H4 (cell line): ENCODE measurements around the gene WDFY3. TPM values are rescaled to one million over a fixed set of nuclear protein-coding genes. Genes with fewer than 3 reads are reported as not detected.
A peak's percentile ranks its signal among the peaks of the same experiment; 100 is the strongest.

Experiments used
- DNase-seq: peaks from one replicate; pipeline ENCODE4 v3.0.0-alpha.2; 2015; ENCODE audit warnings: low spot score
- total RNA-seq: library from RNA; depleted of rRNA; stranded (reverse); fragments of >200 nt; shearing (Covaris generic); gene quantifications from 2 replicates; pipeline ENCODE4 v1.2.3, GENCODE V29; 2014

WDFY3 gene
- total RNA-seq, 1 experiment from 2014 or later, result 13.9 TPM

DNA sequence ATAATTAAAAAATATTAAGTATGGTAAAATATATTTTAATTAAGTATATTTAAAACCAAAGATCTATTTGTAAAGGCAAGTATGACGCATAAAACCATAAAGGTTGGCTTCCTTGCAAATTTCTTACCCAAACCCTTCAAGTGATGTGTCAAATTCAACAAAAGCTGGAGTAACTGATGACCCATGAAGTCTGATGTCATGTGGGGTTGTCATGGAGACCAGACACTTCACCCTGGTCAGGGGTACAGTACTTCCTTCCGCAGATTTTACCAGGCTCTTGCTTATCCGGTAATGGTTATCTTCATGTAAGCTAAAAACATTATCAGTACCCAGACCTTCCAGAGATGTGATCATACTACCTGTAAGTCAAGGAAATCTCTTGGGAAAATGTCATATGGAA lies 170.1 kb downstream of the WDFY3 start:
- DNase-seq, result no peak

DNA sequence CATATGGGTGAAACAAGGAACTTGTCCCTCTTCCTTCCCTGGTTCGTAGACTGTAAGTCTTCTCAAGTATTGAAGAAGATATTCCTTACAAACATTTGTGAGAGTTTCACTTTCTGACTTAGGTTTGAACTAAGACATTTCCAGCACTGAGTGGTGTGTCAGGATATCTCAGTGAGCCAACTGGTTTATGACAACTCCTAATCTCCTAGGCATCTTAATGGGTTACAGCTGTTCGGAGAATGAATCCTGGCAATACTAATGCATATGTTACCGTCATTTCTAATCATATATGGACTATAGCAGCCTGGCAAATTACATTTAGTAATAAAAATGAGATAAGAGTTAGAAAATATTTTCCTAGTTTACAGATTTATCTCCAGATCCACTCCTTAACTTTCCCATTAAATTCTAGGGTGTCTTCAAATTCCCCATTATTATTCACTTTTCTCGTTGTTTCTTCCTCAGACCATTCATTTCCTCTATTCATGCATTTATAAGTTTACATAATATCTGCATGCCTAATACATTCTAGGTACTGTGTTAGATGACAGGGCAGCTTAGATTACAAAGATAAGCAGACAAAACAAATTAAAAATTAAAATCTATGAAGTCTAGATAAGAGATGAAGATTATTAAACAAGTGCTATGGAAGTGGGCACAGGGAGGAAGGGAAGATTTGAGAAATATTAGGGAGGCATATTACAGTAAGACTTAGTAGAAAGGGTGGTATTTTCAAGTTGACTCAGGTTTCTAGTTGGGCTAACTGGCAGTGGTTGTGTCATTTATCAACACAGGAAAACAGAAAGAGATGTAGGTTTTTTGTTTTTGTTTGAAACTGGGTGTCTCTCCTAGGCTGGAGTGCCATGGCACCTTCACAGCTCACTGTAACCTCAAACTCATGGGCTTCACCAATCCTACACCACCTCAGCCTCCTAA lies 173.9 kb downstream of the WDFY3 start:
- DNase-seq, result no peak

DNA sequence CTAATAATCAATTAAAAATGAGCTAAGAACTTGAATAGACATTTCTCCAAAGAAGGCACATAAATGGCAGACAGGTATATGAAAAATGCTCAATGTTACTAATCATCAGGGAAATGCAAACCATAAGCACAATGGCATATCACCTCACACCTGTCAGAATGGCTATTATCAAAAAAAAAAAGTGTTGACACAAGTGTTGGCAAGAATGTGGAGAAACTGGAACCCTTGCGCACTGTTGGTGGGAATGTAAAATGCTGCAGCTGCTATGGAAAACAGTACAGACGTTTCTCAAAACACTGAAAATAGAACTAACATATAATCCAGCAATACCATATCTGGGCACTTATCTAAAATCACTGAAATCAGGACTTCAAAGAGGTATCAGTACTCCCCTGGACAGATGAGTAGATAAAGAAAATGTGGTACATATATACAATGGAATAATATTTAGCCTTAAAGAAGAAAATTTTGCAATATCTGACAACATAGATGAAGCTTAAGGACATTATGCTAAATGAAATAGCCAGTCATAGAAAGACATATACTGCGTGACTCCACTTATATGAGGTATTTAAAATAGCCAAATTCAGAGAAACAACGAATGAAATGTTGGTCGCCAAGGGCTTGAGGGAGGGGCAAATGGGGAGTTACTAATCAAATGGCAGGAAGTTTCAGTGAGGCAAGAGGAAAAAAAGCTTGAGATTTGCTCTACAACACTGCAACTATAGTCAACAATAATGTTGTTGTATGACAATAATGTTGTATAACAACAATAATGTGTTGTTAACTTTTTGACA lies 175.5 kb downstream of the WDFY3 start:
- no peak for DNase-seq

DNA sequence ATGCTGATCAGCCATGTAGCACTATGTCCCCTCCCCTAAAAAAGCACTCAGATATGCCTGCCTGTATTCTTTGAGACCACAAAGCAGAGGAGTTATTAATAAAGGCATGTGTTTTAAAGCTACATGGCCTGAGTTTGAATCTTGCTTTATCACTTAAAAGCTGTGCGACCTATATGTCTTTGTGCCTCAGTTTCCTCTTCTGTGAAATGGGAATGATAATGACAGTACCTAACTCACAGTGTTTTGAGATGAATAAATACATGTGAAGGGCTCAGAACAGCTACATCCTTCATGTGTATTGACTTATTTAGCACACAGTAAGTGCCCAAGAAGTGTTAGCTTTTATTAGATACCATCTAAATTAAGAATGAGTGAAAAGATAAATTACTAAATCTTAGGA lies 180.0 kb downstream of the WDFY3 start:
- no peak for DNase-seq

DNA sequence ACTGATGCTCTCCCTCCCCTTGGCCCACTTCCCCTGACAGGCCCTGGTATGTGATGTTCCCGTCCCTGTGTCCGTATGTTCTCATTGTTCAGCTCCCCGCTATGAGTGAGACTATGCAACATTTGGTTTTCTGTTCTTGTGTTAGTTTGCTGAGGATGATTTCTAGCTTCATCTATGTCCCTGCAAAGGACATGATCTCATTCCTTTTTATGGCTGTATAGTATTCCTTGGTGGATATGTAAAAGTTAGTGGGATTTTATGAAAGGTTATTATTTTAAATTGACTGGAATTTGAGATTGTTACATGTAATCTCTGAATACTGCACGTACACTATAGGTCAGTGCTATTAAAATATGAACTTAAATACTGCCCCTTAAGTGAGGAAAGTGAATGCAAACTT lies 184.0 kb downstream of the WDFY3 start:
- DNase-seq, result no peak

DNA sequence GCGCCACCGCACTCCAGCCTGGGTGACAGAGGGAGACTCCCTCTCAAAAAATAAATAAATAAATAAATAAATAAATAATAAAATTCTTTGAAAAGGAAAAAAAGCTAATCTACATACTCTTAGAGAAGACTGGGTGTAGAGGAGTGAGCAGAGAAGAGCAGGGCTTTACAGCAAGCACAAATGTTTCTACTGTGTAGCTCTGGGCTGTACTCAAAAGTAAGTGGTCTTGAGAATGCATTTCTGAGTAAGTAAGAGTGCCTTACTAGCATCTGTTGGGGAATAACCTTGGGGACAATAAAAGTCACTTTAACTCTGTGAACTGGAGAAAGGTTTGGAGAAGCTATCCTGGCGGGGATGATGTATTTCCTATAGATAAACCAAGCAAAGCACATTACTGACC lies 185.8 kb downstream of the WDFY3 start:
- no peak for DNase-seq

DNA sequence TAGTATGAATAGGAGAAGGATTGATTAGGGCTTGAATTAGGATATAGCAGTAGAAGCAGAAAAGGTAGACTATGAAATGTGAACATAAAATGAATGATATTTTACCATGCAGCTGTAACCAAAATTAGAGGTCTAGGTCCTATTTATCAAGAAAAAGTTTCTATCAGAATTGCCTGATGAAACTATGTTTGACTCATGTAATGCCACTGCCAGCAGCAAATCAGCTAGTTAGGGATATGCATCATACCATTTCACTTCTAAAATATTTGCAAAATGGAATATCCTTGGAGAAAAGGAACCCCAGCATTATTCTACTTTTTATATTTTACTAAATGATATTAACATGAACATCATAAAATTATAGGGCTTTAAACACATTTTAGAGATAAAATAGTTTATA lies 188.4 kb downstream of the WDFY3 start:
- DNase-seq, result no peak

DNA sequence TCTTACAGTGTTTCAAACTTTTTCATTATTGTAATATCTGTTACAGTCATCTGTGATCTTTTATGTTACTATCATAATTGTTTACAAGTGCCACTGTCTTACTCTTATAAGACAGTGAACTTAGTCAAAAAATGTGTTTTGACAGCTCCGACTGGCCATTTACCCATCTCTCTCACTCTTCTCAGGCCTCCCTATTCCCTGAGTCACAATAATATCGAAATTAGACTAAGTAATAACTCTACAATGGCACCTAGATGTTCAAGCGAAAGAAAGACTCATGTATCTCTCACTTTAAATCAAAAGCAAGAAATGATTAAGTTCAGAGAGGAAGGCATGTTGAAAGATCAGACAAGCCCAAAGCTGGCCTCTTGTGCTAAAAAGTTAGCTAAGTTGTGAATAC lies 199.3 kb downstream of the WDFY3 start:
- no peak for DNase-seq

DNA sequence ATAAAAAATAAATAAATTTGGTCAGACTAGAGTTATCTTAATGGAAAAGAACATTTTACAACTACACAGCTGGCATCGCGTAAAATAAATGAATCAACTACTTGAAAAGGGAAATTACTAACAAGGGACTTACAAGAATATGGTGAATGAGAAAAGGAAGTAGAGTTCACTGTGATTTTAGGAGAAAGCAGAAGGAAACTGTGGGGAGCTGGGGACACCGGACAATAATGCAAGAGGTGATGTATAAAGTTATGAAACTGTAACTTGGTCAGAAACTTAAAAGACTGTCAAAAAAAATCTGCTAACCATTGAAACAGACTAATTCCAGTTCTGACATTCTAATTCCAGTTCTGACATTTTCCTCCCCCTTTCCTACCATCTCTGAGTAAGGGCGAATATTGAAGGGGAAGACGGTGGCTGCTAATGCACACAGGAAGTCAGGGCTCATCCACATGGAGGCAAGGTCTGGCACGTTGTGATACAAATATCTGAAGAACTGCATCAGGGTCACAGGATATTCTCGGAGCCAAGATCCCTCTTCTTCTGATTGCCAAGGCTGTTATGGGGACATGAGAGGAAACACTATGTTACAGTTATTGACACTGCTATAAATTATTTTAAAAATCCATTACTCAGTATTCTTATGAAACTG lies 213.0 kb downstream of the WDFY3 start:
- DNase-seq, result no peak

DNA sequence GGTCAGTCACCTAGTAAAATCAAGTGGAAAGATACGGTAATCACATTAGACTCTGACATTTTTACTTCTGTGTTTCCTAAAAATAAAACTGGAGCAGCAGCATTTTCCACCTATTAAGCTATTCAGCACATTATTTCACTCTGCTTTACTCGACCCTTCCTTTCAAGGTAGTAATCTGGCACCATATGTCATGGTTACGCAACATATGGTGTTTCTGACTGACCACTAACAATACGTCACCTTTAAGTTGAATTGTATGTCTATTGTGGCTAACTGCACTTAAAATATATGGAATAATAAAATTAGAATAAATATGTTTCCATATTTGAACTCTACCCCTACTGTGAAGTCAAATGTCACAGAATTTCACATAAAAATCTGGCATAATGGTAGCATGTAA lies 214.8 kb downstream of the WDFY3 start:
- no peak for DNase-seq

DNA sequence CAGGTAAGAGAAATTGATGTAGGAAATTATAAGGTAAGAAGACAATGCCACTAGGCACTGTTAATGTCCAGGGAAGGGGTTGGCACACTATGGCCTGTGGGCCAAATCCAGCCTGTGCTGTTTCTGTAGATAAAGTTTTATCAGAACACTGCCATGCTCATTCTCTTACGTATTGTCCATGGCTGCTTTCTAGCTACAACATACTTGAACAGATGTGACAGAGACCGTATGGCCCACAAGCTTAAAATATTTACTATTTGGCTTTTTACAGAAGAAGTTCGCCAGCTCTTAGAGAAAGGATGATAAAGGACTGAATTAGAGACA lies 215.6 kb downstream of the WDFY3 start:
- DNase-seq, result no peak

DNA sequence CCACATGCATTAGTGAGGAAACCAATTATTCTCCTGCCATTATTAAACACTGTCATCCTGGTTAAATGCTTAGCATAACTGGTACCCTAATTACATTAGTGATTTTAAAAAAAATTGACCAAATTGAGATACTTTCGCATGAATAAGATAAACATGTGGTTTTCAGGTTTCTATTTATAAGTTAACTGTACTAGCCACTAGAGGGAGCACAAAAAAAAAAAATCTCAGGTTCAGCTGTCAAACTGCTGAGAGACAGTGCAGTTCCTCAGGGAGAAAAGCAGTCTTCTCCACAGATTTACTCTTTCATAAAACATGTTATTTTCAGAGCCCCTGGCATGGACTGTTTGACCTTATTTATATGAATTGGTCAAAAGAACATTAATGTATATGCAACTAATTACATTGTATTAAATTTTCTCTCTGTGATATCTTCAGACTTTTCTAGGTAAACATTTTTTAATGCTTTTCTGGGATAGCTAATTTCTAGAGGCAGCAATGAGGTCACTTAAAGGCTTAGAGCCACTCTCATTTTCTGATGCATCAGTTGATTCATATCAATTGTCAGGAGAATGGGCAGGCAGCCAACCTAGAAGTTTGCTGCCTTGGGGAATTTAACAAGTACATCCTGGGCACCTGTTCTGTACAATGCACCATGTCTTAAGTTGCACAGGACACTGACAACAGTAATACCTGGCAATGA lies 216.1 kb downstream of the WDFY3 start:
- peak; percentile 31 for DNase-seq

DNA sequence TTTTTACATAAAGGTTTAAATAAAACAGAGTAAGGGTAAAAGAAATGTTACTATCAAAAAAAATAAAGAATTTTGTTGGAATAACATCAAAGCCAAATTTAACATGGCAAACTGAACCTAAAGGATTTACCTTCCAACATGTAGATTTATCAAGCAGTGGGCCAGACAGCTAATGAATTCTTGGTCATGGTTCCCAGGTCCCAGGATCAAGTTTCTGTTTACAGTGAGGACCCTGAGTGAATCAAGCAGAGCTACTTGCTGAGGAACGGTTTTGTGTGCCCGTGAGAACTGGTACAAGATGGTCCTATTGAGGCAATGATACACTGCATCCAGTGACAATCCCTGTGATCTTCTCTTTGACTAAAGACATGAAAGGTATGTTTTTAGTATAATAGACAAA lies 226.4 kb downstream of the WDFY3 start:
- DNase-seq, result no peak

DNA sequence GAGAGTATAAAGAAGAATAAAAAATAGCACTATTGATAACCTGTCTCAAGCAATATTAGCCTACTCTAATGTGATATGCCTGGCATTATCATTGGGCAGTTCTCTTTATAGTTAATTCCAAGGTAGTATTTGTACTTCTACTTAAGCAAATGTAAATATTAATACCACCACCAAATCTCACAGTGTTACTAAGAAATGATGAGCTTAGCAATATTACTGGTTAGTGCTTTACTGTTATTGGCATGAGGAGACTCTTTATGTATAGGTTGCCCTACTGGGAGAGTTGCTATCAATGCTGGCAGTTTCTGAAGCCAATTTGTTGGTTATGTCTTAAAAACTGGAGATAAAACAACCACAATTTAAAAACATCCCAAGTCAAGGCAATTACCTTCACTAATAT lies 227.9 kb downstream of the WDFY3 start:
- DNase-seq, result no peak

DNA sequence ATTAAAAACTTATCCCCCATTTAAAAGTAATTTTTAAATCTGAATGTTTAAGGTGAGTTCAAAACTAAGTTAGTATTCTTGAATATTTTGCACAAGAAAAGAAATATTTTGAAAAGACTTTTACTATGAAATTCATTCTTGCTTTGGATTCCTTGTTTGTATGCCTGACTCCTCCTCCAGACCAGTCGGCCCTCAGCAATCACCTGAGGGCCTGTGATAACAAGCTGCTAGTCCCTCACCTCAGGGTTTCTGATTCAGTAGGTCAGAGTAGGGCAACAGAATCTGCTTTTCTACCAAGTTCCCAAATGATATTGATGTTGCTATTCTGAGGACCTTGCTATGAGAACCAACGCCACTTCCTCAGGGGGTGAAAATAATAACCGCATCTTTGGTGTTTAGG lies 228.8 kb downstream of the WDFY3 start:
- DNase-seq, result no peak

DNA sequence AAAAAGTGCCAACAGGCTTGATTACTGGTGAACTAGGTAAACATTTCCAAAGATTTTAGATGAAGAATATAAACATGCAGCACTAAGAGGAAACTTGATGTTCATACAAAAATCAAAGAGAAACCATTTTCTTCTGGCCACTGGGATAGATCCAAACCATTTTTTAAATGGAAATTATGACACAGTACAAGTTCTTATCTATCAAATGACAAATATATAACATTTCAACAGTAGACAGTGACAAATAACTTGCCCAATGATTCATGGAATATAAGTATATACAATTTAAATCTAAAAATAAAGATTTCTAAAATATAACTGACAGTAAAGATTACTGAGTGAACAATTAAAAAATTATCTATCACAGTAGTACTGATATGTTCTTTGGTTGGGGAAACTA lies 232.5 kb downstream of the WDFY3 start:
- DNase-seq, result no peak

DNA sequence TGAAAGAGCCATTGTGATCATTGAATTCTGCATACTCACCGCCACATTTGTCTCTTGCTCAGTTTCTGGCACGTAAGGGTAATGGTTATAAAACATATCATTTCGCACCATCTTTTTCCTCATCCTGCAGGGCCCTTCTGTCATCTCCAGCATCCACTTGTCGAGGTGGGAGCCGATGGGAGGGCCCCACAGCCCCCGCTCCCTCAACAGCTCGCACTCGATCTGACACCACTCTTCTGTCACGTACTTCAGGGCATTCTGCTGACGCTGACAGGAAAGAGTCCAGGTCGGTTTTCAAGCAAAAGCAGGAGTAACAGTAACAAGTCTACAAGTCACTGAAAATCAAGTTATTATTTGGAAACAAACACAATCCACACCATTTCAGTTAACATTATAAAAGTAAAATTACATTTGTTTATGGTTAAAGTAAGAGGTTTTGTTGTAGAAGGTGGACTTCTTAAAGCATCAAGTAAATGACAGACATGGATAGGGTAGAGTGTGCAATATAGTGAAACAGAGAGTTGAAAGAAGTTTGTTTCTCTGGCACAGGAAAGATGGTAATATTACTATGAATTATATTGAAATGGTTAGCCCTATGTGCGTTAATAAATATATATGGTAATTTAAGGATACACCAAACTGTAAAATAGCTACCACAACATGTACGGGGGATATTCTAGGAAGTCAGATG lies 233.0 kb downstream of the WDFY3 start:
- DNase-seq, result no peak

DNA sequence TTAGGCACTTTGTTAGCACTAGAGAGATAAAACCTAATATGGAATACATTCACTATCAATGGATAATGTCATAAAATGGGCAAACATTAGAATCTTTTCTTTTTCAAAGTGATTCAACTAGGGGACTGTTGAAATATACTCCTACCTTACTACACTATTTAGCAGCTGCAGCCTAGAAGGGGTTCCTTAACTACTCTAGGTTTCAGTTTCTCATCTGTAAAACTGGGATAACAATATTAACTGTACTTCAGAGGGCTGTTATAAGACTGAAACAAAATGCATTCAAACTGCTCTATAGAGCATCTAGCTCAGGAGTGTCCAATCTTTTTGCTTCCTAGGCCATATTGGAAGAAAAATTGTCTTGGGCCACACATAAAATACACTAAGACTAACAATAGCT lies 236.1 kb downstream of the WDFY3 start:
- DNase-seq, result no peak

DNA sequence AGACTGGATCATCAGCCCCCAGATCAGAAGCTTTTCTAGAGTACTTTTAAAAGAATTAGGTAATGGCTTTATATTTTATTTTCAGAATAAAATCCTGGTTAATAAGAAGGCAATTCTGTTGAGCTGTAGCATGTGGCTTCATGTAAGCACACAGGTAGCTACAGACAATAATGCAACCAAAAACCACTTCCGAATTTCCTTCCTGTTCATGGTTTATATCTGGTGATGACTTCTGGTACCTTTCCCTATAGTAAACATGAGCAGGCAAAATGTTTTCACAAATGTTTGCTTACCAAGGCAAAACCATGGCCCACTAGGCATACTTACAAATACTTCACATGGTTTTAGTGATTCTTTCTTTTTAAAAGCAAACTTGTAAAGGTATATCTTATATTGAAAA lies 239.0 kb downstream of the WDFY3 start:
- DNase-seq, result no peak

DNA sequence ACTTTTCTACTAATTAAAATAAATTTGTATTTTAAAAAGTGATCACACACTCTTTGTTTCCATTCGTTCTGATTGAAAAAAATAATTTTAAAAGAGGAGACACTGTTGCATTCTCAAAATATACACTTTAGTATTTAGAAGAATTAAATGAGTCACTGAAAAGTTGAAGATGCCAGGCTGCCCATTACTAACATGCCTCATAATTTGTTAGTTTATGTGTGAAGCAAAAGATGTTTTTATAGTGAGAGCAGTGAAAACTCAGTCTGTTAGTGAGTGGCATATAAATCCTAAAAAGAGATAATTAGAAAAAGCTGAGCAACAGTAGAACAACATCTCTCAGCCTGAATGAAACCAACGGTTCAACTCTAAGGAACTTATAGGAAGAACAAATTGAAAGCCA lies 240.1 kb downstream of the WDFY3 start:
- no peak for DNase-seq

DNA sequence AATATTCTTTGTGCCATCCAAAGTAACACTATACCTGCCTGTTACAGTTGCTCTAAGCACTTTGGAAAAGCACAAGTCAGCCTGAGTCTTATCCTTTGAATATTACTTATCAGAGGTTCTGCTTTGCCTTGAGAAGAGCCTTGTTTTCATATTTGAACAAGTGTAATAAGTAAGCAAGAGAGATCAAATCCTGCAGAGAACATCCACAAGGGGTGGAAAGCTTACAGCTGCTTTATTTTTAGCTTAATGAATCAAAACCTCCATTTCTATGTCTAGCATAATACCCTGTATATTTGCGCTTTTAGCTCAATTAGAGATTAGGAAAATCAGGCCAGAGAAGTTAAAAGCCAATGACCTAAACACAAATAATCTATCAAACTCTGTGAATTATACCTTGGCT lies 243.8 kb downstream of the WDFY3 start:
- no peak for DNase-seq

DNA sequence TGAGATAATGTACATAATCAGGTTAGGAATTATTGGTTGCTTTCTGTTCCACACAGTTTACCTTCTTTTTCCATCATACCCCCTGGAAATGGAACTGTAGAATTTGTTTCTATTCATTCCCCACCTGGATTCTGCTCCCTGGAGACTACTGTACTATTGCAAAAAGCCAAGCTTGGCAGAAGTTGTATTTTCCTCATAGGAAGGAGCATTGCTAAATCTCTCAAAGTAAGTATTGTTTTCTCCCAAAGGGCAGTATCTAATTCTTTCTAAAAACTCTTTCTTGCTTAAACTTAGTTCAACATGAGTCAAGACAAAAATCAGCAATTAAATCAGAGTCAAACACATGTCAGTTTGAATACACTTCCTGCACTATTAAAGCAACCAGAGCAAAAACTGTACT lies 247.4 kb downstream of the WDFY3 start:
- no peak for DNase-seq
